DOHH2 (cell line): ENCODE results near the gene MB.

Experiments used
- CTCF ChIP-seq: fragments of 200-600 bp; sonication (generic); IDR thresholded peaks from one replicate; pipeline ENCODE4 v1.5.1; 2014; ENCODE audit warnings: antibody characterized with exemption, mild to moderate bottlenecking, low read depth, low read length; ENCODE audit not compliant: poor library complexity, severe bottlenecking
- EZH2phosphoT487 ChIP-seq: fragments of 200-600 bp; sonication (generic); IDR thresholded peaks from 2 replicates; pipeline ENCODE4 v1.6.1; 2017; ENCODE audit warnings: borderline replicate concordance, mild to moderate bottlenecking, antibody characterized with exemption, low read length, moderate library complexity, mixed read lengths

GRCh38 chr22:35653824-35654223, 36.7 kb upstream of the MB start:
- TF ChIP-seq CTCF (no peak), EZH2phosphoT487 (no peak)
